ENCODE data around the gene RECQL5.

DNA sequence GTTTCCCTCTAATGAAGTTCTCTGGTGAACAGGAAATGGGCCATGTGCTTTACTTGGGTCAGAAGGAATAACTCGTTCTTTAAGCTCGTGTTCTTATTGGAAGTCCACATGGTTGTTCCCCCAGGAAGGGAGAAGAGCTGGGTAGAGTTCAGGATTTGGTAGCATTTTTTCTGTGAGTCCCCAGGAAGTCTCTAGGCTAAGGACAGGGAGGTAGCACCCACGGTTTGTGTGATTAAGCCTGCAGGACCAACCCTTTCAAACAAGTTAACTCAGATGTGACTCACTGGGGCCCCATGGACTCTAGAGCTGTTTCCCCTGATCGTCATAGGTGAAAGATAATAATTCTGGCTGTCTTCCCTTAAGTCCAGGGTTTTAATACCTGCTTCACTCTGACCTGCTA lies 16.6 kb upstream of the RECQL5 start:
- TF ChIP-seq, protein P1, sequence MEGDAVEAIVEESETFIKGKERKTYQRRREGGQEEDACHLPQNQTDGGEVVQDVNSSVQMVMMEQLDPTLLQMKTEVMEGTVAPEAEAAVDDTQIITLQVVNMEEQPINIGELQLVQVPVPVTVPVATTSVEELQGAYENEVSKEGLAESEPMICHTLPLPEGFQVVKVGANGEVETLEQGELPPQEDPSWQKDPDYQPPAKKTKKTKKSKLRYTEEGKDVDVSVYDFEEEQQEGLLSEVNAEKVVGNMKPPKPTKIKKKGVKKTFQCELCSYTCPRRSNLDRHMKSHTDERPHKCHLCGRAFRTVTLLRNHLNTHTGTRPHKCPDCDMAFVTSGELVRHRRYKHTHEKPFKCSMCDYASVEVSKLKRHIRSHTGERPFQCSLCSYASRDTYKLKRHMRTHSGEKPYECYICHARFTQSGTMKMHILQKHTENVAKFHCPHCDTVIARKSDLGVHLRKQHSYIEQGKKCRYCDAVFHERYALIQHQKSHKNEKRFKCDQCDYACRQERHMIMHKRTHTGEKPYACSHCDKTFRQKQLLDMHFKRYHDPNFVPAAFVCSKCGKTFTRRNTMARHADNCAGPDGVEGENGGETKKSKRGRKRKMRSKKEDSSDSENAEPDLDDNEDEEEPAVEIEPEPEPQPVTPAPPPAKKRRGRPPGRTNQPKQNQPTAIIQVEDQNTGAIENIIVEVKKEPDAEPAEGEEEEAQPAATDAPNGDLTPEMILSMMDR (IDR thresholded peaks at IDR 0.05): no peak
- TF ChIP-seq POLR2A (IDR thresholded peaks at IDR 0.05): peak in 1 of 2 donors; percentile 84
